ENCODE results near the gene RPIA. TPM values are rescaled to one million over a fixed set of nuclear protein-coding genes. Genes with fewer than 3 reads are reported as not detected.

The RPIA gene
- polyA plus RNA-seq, 2 of the 4 experiments (the other 2 are of a cell fraction), result 23.3 to 27.0 TPM

DNA sequence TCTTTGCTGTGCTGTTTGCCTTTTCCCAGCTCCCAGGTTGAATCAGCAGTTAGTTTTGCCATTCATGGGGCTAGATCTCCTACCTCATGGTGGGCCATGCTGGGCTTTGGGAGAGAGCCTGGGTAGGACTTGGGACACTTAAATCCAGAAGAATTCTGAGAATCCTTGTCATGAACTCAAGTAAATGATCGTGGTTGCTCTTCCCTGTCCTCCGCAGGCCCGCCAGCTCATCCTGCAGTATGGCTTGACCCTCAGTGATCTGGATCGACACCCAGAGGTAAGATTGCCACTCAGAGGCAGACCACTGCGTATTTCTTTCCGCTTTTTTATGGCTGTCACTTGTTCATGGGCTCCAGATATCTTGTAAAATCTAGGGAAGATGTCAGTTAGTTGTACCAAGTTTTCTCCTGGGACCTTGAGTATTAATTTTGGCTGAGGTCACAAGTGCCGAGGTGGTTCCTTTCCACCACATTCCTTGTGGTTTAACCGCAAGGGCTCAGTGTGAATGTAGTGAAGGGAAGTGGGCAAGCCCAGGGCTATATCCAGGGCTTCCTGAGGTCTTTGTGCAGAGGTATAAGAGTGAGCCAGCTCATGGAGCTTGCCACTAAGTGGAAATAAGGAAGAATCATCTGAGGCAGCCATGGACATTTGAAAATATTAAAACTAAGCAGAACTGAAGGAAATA lies 37.7 kb downstream of the RPIA start:
- H3K9me3 ChIP-seq, result no peaks in the 10 kb centered on the region
- no peak for DNase-seq (ENCODE audit: low read depth in 1 of 2, low spot score in 1 of 2)
- WGBS (ENCODE audit: missing lambda C conversion rate), result 96% methylated on average over 8 of the region's 8 CpGs
- no peak for TF ChIP-seq GATA3 (IDR thresholded peaks at IDR 0.05; ENCODE audit: borderline replicate concordance)
- TF ChIP-seq, protein P1, sequence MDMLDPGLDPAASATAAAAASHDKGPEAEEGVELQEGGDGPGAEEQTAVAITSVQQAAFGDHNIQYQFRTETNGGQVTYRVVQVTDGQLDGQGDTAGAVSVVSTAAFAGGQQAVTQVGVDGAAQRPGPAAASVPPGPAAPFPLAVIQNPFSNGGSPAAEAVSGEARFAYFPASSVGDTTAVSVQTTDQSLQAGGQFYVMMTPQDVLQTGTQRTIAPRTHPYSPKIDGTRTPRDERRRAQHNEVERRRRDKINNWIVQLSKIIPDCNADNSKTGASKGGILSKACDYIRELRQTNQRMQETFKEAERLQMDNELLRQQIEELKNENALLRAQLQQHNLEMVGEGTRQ (IDR thresholded peaks at IDR 0.05), result no peak
- TF ChIP-seq KDM5A (IDR thresholded peaks at IDR 0.05), result no peak
- TF ChIP-seq BHLHE40 (IDR thresholded peaks at IDR 0.05; ENCODE audit: low read depth, low read length), result no peak
- no peak for TF ChIP-seq ZSCAN20 (CRISPR knock-in tag; IDR thresholded peaks at IDR 0.05)
- TF ChIP-seq MYC (IDR thresholded peaks at IDR 0.05; ENCODE audit: borderline replicate concordance, low read length), result no peak
- TF ChIP-seq RARB (CRISPR knock-in tag; IDR thresholded peaks at IDR 0.05), result no peak
- no peak for TF ChIP-seq CHD4 (IDR thresholded peaks at IDR 0.05; ENCODE audit: borderline replicate concordance)
- ChIA-PET POLR2A (no interaction called here), CTCF (interaction anchor here (1.0 to 1.5 kb wide), 2 partner anchors 9 to 11 kb away, joined by 6 to 10 read pairs; no protein-coding TSS in a partner anchor)
- no peak overlapping the region for H3K4me3 ChIP-seq
- FAIRE-seq, result no peak
- H3K4me2 ChIP-seq, result no peak overlapping the region
- H3K27ac ChIP-seq, result no peak overlapping the region
- ATAC-seq, result no peak
- no peaks in the 10 kb centered on the region for H3K4me1 ChIP-seq

DNA sequence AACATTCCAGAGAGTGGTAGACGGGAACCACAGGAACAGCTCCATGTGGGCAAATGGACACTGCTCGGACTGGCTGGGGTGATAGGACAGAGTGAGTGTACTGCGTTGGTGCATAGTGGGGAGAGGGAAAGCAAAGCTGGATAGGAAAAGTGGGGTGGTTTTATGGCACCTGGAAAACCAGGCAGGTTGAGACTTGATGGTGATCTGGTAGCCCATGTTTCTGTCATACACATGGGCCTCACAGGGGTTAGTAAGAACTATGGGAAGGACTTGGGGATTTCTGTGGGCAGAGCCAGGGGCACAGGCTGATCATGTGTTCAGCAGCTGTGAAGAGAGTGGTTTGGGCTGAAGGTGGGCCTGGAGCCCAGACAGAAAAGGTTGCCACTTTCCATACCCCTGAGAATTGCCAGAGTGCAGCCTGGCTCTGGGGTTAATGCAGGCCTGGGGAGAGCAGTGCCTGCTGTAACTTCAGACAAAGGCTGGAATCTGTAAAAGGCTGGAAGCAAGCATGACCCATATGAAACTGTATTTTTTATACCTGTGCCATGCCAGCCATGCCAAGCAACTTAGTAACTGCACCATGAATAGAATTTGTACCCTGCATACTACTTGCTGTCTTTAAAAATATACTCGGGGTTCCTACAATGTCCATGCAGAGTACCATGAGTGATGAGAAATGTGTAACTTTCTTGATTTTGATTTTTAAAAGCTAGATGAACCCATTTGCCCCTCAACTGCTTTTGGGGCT lies 41.9 kb downstream of the RPIA start:
- DNase-seq (ENCODE audit: low read depth in 1 of 2, low spot score in 1 of 2) (no peak), FAIRE-seq (no peak), ATAC-seq (no peak)
- ChIA-PET CTCF (no interaction called here), POLR2A (no interaction called here)
- H3K27ac ChIP-seq, result no peak overlapping the region
- H3K9me3 ChIP-seq, result no peaks in the 10 kb centered on the region
- H3K4me2 ChIP-seq, result no peak overlapping the region
- peaks cover 17% of the 10 kb centered on the region for H3K4me1 ChIP-seq
- 95% methylated on average over 4 of the region's 4 CpGs for WGBS (ENCODE audit: missing lambda C conversion rate)
- H3K4me3 ChIP-seq, result no peak overlapping the region
- no peak for TF ChIP-seq FOSB (CRISPR knock-in tag; IDR thresholded peaks at IDR 0.05)
- no peak for TF ChIP-seq HOXA7 (CRISPR knock-in tag; IDR thresholded peaks at IDR 0.05)
- no peak for TF ChIP-seq CBX8 (IDR thresholded peaks at IDR 0.05)
- no peak for TF ChIP-seq CHD2 (IDR thresholded peaks at IDR 0.05; ENCODE audit: low read length, partially characterized antibody)
- TF ChIP-seq, protein P2, sequence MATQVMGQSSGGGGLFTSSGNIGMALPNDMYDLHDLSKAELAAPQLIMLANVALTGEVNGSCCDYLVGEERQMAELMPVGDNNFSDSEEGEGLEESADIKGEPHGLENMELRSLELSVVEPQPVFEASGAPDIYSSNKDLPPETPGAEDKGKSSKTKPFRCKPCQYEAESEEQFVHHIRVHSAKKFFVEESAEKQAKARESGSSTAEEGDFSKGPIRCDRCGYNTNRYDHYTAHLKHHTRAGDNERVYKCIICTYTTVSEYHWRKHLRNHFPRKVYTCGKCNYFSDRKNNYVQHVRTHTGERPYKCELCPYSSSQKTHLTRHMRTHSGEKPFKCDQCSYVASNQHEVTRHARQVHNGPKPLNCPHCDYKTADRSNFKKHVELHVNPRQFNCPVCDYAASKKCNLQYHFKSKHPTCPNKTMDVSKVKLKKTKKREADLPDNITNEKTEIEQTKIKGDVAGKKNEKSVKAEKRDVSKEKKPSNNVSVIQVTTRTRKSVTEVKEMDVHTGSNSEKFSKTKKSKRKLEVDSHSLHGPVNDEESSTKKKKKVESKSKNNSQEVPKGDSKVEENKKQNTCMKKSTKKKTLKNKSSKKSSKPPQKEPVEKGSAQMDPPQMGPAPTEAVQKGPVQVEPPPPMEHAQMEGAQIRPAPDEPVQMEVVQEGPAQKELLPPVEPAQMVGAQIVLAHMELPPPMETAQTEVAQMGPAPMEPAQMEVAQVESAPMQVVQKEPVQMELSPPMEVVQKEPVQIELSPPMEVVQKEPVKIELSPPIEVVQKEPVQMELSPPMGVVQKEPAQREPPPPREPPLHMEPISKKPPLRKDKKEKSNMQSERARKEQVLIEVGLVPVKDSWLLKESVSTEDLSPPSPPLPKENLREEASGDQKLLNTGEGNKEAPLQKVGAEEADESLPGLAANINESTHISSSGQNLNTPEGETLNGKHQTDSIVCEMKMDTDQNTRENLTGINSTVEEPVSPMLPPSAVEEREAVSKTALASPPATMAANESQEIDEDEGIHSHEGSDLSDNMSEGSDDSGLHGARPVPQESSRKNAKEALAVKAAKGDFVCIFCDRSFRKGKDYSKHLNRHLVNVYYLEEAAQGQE (IDR thresholded peaks at IDR 0.05), result no peak
- no peak for TF ChIP-seq RCOR1 (IDR thresholded peaks at IDR 0.05; ENCODE audit: low read depth, low read length)
- TF ChIP-seq, protein P1 (IDR thresholded peaks at IDR 0.05), result no peak
- no peak for TF ChIP-seq GATA3 (IDR thresholded peaks at IDR 0.05; ENCODE audit: borderline replicate concordance)
- no peak for TF ChIP-seq POLR2A (IDR thresholded peaks at IDR 0.05; ENCODE audit: low read length)
- TF ChIP-seq POLR2AphosphoS2 (conservative IDR thresholded peaks at IDR 0.05; ENCODE audit: low read length), result no peak
- TF ChIP-seq RAD21 (conservative IDR thresholded peaks at IDR 0.05 in 1 of 2, IDR thresholded peaks at IDR 0.05 in 1 of 2), result no peak
- no peak for TF ChIP-seq NPAS2 (CRISPR knock-in tag; IDR thresholded peaks at IDR 0.05; ENCODE audit: borderline replicate concordance)

All from A549 (cell line).